GM10248 (cell line): ENCODE results near the gene MTF2.

Experiments used
- CTCF ChIA-PET: fragments of 300-600 bp; sonication (Branson Sonifier 250); formaldehyde crosslinking; extraction: SDS; loops from one replicate; lab custom pipeline; 2021; ENCODE audit warnings: antibody characterized with exemption; lab: Yijun Ruan, JAX
- POLR2A ChIA-PET: fragments of 350-650 bp; sonication (Branson Sonifier 250); formaldehyde crosslinking; extraction: SDS; loops from one replicate; lab custom pipeline; 2020; ENCODE audit warnings: antibody characterized with exemption; lab: Yijun Ruan, JAX
- DNase-seq: peaks from one replicate; pipeline ENCODE4 v3.0.0; 2012; ENCODE audit errors: extremely low spot score
- CTCF ChIP-seq: IDR thresholded peaks from 2 replicates; pipeline ENCODE4 v1.5.1; 2012; ENCODE audit warnings: mild to moderate bottlenecking, low read depth; ENCODE audit errors: extremely low read depth, missing control alignments, control extremely low read depth

Gene MTF2

GRCh38 chr1:93142161-93142560 is 63.1 kb downstream of the MTF2 start:
- DNase-seq: no peak
- ChIA-PET POLR2A (no interaction called here), CTCF (interaction anchor here (1.1 to 4.2 kb wide), 3 partner anchors 8 to 64 kb away, joined by 3 to 18 read pairs (median 3); no protein-coding TSS in a partner anchor)
- TF ChIP-seq CTCF: no peak

DNA sequence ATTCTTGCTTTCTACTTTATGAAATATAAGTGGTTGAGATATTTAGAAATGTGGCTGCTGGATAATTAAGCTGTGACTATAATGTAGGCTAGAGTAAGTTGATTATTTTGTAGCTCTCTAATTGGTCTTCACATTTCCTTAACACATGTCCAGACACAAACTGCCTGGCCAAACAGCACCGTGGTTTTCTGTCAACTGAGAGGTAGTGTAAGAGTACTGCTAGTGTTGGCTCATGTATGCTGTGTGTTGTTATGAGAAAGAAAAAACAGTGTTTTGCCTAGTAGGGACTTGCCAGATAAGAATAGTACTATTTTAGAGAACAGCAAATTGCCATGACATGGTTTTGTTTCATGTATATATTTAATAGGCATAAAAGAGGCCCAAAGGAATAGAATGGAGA is 64.1 kb downstream of the MTF2 start:
- ChIA-PET POLR2A (no interaction called here), CTCF (interaction anchor here (1.1 to 4.2 kb wide), 3 partner anchors 8 to 65 kb away, joined by 3 to 18 read pairs (median 4); no protein-coding TSS in a partner anchor)
- peak; percentile 16 for DNase-seq
- no peak for TF ChIP-seq CTCF

DNA sequence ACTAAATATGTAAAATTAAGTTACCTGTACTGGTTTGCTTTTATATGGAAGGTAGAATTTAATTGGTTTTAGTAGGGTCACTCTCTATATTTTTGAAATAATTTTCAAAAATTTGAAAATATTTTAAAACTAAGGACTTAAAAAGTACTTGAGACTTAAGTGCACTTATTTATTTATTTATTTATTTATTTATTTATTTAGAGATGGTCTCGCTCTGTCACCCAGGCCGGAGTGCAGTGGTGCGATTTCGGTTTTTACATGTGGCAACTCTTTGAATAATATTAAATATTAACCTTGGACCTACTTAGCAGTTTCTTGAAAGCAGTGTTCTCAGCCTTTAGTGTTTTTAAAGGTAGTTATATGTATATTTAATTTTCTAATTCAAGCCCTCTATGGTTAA is 64.7 kb downstream of the MTF2 start:
- ChIA-PET POLR2A (no interaction called here), CTCF (interaction anchor here (1.0 to 1.1 kb wide), 2 partner anchors 26 to 149 kb away, joined by 3 to 4 read pairs; no protein-coding TSS in a partner anchor)
- DNase-seq: no peak
- no peak for TF ChIP-seq CTCF

DNA sequence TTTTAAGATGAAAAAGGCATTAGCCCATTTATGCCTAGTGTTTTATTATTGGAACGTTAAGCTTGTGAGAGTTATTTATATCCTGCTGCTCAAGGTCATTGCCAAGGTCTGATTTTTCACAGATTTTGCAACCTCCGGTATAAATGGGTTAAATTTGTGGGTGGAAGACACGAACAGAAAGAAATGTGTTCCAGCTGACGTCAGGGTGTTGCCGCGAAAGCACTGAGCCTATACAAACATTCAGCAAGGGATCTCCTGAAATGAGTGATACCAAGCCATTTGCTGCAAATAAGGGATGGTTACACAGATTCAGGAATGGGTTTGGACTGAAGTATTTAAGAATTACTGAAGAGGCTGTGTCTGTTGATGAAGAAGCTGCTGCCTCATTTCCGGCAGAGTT is 68.9 kb downstream of the MTF2 start:
- DNase-seq: no peak
- POLR2A ChIA-PET: no interaction called here
- CTCF ChIA-PET: no interaction called here
- TF ChIP-seq CTCF: no peak

DNA sequence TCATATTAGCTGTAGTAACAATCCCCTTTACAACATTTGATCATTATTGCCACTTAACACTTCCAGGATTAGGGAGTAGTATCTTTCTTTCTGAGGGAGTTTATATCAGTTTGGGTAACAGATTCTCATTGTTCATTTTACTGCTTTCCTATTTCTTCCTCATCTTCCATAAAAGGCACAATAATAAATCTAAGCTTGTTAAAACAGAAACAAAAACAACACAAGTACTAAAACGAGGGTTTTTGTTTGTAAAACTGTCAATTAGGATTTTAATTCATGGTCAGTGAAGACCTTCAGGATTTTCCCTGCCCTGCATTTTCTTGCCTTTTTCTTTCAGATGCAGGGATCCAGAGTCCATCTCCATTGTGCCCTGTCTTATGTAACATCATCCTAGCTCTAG is 71.6 kb downstream of the MTF2 start:
- POLR2A ChIA-PET: no interaction called here
- no peak for TF ChIP-seq CTCF
- CTCF ChIA-PET: interaction anchor here (0.8 to 3.9 kb wide), 2 partner anchors 10 to 18 kb away, joined by 4 to 18 read pairs; no protein-coding TSS in a partner anchor
- no peak for DNase-seq

- ChIA-PET POLR2A (no interaction called here), CTCF (interaction anchor here (1.2 to 3.9 kb wide), 2 partner anchors 10 to 13 kb away, joined by 3 to 18 read pairs; no protein-coding TSS in a partner anchor)
- no peak for DNase-seq
- TF ChIP-seq CTCF: no peak
These were observed 72.4 kb downstream of the MTF2 start for GRCh38 chr1:93151474-93151873.
